Stimulated activated CD4-positive, alpha-beta T cell treated with anti-CD3 and anti-CD28 coated beads, TNF-alpha, amount 100 ng/mL, for 1 hour (primary cell): ENCODE results near the gene TCTN3.
"Not testable (repeated sequence)": the region's sequence is repeated elsewhere in the genome, so short reads cannot be mapped to it uniquely, and the experiment has no call there.

Experiments
- DNase-seq, 3 donors: peaks; one replicate each; pipeline ENCODE4 v3.0.0-alpha.2; 2020; ENCODE audit warnings: low read depth in 3 of 3, low spot score in 1 of 3

TCTN3 gene

GRCh38 chr10:95635319-95635733, 58.4 kb downstream of the TCTN3 start:
- no peak for DNase-seq

- DNase-seq: no peak
Measured at GRCh38 chr10:95628786-95629185, 64.9 kb downstream of the TCTN3 start.

GRCh38 chr10:95626500-95626899, 67.2 kb downstream of the TCTN3 start:
- DNase-seq: no peak

GRCh38 chr10:95620415-95620814, 73.3 kb downstream of the TCTN3 start:
- not testable (repeated sequence) for DNase-seq

DNA sequence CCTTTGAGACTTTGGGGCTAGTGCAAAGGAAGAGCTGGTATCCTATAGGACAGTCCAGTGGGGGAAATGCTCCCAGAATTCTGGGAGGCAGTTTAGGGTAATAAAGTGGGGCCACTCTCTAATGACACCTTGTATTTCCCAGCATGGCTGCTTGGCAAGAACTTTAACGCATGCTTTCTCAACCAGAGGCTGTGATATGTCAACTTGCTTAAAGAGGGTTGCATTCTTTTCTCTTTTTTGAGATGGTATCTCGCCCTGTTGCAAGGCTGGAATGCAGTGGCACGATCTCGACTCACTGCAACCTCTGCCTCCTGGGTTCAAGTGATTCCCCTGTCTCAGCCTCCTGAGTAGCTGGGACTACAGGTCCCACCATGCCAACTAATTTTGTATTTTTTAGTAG, 75.6 kb downstream of the TCTN3 start:
- no peak for DNase-seq

DNA sequence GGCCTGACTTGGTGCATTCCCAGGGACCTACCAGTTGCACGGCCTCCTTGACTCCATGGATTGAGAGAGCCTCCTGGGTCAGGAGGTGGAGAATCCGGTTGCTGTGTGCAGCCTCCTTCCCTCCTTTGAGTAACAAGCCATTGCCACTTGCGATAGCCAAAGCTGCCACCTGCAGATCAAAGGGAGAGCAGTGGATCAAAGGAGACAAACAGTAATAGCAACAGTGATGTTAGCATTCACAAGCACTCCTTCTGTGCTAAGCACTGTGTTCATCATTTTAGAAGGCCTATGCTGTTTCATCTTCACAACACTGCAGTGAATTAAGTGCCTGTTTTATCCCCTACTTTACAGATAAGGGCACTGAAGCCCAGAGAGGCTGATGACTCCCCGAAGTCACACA, 77.3 kb downstream of the TCTN3 start:
- DNase-seq: no peak
